ENCODE results near the gene SLC16A10. TPM values are rescaled to one million over a fixed set of nuclear protein-coding genes. Genes with fewer than 3 reads are reported as not detected.

Gene SLC16A10
- total and polyA plus RNA-seq, 2 of the 13 experiments (the other 11 are each of a cell fraction or from before 2014, with no cell fraction given), result 8.2 to 20.1 TPM

DNA sequence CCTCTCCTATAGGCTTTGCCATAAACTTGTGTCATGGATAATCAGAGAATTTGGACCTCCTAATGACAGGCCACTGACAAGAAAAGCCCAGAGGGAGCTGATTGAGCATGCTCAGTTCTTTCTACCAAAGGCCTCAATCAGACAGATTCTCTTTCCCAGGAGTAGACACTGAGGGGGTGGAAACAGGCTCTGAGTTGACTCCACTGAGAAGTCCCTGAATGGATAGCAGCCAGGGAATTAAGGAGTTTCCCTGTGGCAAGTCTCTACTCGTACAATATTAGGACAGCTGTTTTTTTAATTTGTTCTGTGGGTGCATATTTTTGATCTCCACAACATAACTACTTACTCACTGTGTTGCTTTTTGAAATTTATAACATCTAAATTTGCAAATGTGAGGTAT is 63.3 kb downstream of the SLC16A10 start:
- 95% methylated on average over 1 of the region's 1 CpG for WGBS (ENCODE audit: low lambda C conversion rate)
- FAIRE-seq (no peak), ATAC-seq (no peak), DNase-seq (ENCODE audit: low spot score) (no peak)
- Histone ChIP-seq H3K79me2 (ENCODE audit: insufficient read depth, low read length) (no peaks in the 10 kb centered on the region), H3K4me1 (ENCODE audit: insufficient read depth, low read length) (no peaks in the 10 kb centered on the region), H4K20me1 (ENCODE audit: insufficient read depth, low read length) (no peaks in the 10 kb centered on the region), H3K9me3 (ENCODE audit: low read length) (no peaks in the 10 kb centered on the region), H3K4me2 (ENCODE audit: low read depth, low read length) (no peak overlapping the region), H3K9ac (ENCODE audit: insufficient read depth, low read depth, low read length) (no peak overlapping the region), H2AFZ (ENCODE audit: low read length) (no peak overlapping the region), H3K36me3 (replicated peaks in 1 of 2; ENCODE audit: control insufficient read depth in 1 of 2, insufficient read depth in 2 of 2, low read length in 2 of 2) (no peaks in the 10 kb centered on the region), H3K27ac (ENCODE audit: extremely low read length, insufficient read depth, low read length) (no peak overlapping the region), H3K4me3 (replicated peaks in 1 of 3; ENCODE audit: insufficient read depth in 1 of 3, low read depth in 2 of 3, low read length in 3 of 3) (no peak overlapping the region), H3K27me3 (ENCODE audit: control insufficient read depth in 1 of 2, insufficient read depth in 2 of 2, low read length in 2 of 2) (no peaks in the 10 kb centered on the region)
- ChIA-PET POLR2A (no interaction called here), CTCF (ENCODE audit: low intra/inter-chr PET ratio, low total read pairs) (no interaction called here)
- BruUV-seq (replicated peaks), result no TSS peak
- in situ Hi-C loops (cut with HindIII; ENCODE audit: extremely low pct_ligation_motif_present, low pct_unique_long_range_greater_than_20kb) (no loop called here), intact Hi-C loops (cut with micrococcal nuclease; ENCODE audit: unreplicated experiment) (no loop called here)
- TF ChIP-seq FOXK1 (CRISPR knock-in tag; IDR thresholded peaks at IDR 0.05; ENCODE audit: borderline replicate concordance, low read depth) (no peak), ZNF136 (CRISPR knock-in tag; IDR thresholded peaks at IDR 0.05; ENCODE audit: low read depth) (no peak), MAF1 (CRISPR knock-in tag; IDR thresholded peaks at IDR 0.05; ENCODE audit: borderline replicate concordance) (no peak), ZNF615 (CRISPR knock-in tag; IDR thresholded peaks at IDR 0.05; ENCODE audit: borderline replicate concordance) (no peak), PAX8 (CRISPR knock-in tag; IDR thresholded peaks at IDR 0.05; ENCODE audit: borderline replicate concordance) (no peak)
- TF ChIP-seq, protein P1, sequence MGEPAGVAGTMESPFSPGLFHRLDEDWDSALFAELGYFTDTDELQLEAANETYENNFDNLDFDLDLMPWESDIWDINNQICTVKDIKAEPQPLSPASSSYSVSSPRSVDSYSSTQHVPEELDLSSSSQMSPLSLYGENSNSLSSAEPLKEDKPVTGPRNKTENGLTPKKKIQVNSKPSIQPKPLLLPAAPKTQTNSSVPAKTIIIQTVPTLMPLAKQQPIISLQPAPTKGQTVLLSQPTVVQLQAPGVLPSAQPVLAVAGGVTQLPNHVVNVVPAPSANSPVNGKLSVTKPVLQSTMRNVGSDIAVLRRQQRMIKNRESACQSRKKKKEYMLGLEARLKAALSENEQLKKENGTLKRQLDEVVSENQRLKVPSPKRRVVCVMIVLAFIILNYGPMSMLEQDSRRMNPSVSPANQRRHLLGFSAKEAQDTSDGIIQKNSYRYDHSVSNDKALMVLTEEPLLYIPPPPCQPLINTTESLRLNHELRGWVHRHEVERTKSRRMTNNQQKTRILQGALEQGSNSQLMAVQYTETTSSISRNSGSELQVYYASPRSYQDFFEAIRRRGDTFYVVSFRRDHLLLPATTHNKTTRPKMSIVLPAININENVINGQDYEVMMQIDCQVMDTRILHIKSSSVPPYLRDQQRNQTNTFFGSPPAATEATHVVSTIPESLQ (CRISPR knock-in tag; conservative IDR thresholded peaks at IDR 0.05), result no peak

DNA sequence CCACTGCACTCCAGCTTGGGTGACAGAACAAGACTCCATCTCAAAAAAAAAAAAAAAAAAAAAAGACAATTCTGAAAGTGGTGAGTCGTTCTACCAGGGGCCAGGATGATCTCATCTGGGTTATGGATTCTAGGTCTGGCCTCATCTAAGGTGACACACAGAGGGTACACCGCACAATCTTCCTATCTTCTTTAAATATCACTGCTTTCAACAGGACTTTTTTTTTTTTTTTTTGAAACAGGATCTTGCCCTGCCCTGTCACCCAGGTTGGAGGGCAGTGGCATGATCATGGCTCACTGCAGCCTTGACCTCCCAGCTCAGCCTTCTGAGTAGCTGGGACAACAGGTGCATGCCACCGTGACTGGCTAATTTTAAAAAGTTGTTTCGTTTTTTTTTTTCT is 67.7 kb downstream of the SLC16A10 start:
- ATAC-seq, result no peak
- no TSS peak for BruUV-seq (replicated peaks)
- no peak for DNase-seq (ENCODE audit: low spot score)
- Histone ChIP-seq H2AFZ (ENCODE audit: low read length) (no peak overlapping the region), H3K36me3 (replicated peaks in 1 of 2; ENCODE audit: control insufficient read depth in 1 of 2, insufficient read depth in 2 of 2, low read length in 2 of 2) (no peaks in the 10 kb centered on the region), H4K20me1 (ENCODE audit: insufficient read depth, low read length) (no peaks in the 10 kb centered on the region), H3K79me2 (ENCODE audit: insufficient read depth, low read length) (no peaks in the 10 kb centered on the region), H3K9me3 (ENCODE audit: low read length) (no peaks in the 10 kb centered on the region), H3K4me1 (ENCODE audit: insufficient read depth, low read length) (no peaks in the 10 kb centered on the region), H3K9ac (ENCODE audit: insufficient read depth, low read depth, low read length) (no peak overlapping the region), H3K27me3 (ENCODE audit: control insufficient read depth in 1 of 2, insufficient read depth in 2 of 2, low read length in 2 of 2) (no peaks in the 10 kb centered on the region), H3K4me2 (ENCODE audit: low read depth, low read length) (no peak overlapping the region), H3K27ac (ENCODE audit: extremely low read length, insufficient read depth, low read length) (no peak overlapping the region), H3K4me3 (replicated peaks in 1 of 3; ENCODE audit: insufficient read depth in 1 of 3, low read depth in 2 of 3, low read length in 3 of 3) (no peak overlapping the region)
- POLR2A ChIA-PET, result no interaction called here
- in situ Hi-C loops (cut with HindIII; ENCODE audit: extremely low pct_ligation_motif_present, low pct_unique_long_range_greater_than_20kb) (no loop called here), intact Hi-C loops (cut with micrococcal nuclease; ENCODE audit: unreplicated experiment) (no loop called here)
- 83% methylated on average over 4 of the region's 4 CpGs for WGBS (ENCODE audit: low lambda C conversion rate)
- no peak for FAIRE-seq
- CTCF ChIA-PET (ENCODE audit: low intra/inter-chr PET ratio, low total read pairs), result no interaction called here
- no peak for TF ChIP-seq HNRNPUL1 (IDR thresholded peaks at IDR 0.05; ENCODE audit: low read depth, low read length)
- TF ChIP-seq U2AF1 (optimal IDR thresholded peaks at IDR 0.05; ENCODE audit: low read depth, low read length), result no peak
- no peak for TF ChIP-seq ZNF550 (CRISPR knock-in tag; IDR thresholded peaks at IDR 0.05; ENCODE audit: borderline replicate concordance)
- TF ChIP-seq FOXA1 (IDR thresholded peaks at IDR 0.05), result no peak
- no peak for TF ChIP-seq FOXA1 (CRISPR knock-in tag; IDR thresholded peaks at IDR 0.05)
- no peak for TF ChIP-seq ZNF615 (CRISPR knock-in tag; IDR thresholded peaks at IDR 0.05; ENCODE audit: borderline replicate concordance)
- TF ChIP-seq RARA (CRISPR knock-in tag; IDR thresholded peaks at IDR 0.05), result no peak
- TF ChIP-seq NFE2L2 (IDR thresholded peaks at IDR 0.05; ENCODE audit: low read length), result no peak
- TF ChIP-seq, protein P2, sequence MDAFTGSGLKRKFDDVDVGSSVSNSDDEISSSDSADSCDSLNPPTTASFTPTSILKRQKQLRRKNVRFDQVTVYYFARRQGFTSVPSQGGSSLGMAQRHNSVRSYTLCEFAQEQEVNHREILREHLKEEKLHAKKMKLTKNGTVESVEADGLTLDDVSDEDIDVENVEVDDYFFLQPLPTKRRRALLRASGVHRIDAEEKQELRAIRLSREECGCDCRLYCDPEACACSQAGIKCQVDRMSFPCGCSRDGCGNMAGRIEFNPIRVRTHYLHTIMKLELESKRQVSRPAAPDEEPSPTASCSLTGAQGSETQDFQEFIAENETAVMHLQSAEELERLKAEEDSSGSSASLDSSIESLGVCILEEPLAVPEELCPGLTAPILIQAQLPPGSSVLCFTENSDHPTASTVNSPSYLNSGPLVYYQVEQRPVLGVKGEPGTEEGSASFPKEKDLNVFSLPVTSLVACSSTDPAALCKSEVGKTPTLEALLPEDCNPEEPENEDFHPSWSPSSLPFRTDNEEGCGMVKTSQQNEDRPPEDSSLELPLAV (CRISPR knock-in tag; conservative IDR thresholded peaks at IDR 0.05; ENCODE audit: low read depth), result no peak
- TF ChIP-seq SCMH1 (CRISPR knock-in tag; IDR thresholded peaks at IDR 0.05; ENCODE audit: borderline replicate concordance), result no peak
- TF ChIP-seq CENPT (CRISPR knock-in tag; IDR thresholded peaks at IDR 0.05; ENCODE audit: low read depth), result no peak
- TF ChIP-seq ZNF333 (CRISPR knock-in tag; IDR thresholded peaks at IDR 0.05; ENCODE audit: borderline replicate concordance), result no peak
- no peak for TF ChIP-seq GZF1 (CRISPR knock-in tag; IDR thresholded peaks at IDR 0.05)
